VCaP (cell line): Measurements from ENCODE around the gene CNOT6.
A peak's percentile ranks its signal among the peaks of the same experiment; 100 is the strongest.
"Not testable (repeated sequence)": the region's sequence is repeated elsewhere in the genome, so short reads cannot be mapped to it uniquely, and the experiment has no call there.

Experiments used
- H3K27ac ChIP-seq: fragments of 450-650 bp; 2 replicates; pipeline ENCODE4 v1.5.1; 2017
- CTCF ChIP-seq: fragments of 450-650 bp; conservative IDR thresholded peaks from 2 replicates; pipeline ENCODE4 v1.5.1; 2017; ENCODE audit warnings: mild to moderate bottlenecking, moderate library complexity

CNOT6 gene

GRCh38 chr5:180494060-180494509, at the start of gene CNOT6:
CNOT6 (plus strand) TSS chr5:180494379; CDS start chr5:180529277, 34,898 bp downstream.
- H3K27ac ChIP-seq, result peak within 1 kb of the TSS; percentile 99
- TF ChIP-seq CTCF, result no peak

GRCh38 chr5:180454752-180455151, 39.4 kb upstream of the CNOT6 start:
- TF ChIP-seq CTCF, result no peak
- no peak overlapping the region for H3K27ac ChIP-seq

GRCh38 chr5:180455872-180456271, 38.3 kb upstream of the CNOT6 start:
- no peak for TF ChIP-seq CTCF
- H3K27ac ChIP-seq, result no peak overlapping the region

GRCh38 chr5:180456792-180457191, 37.4 kb upstream of the CNOT6 start:
- no peak for TF ChIP-seq CTCF
- no peak overlapping the region for H3K27ac ChIP-seq

- H3K27ac ChIP-seq, result not testable (repeated sequence)
These were observed 35.1 kb upstream of the CNOT6 start for GRCh38 chr5:180458852-180459673.

GRCh38 chr5:180459674-180460142, 34.5 kb upstream of the CNOT6 start:
- H3K27ac ChIP-seq, result not testable (repeated sequence)

- no peak for TF ChIP-seq CTCF
- H3K27ac ChIP-seq, result no peak overlapping the region
These were observed 33.3 kb upstream of the CNOT6 start for GRCh38 chr5:180460834-180461233.

GRCh38 chr5:180461303-180461702, 32.9 kb upstream of the CNOT6 start:
- no peak for TF ChIP-seq CTCF

More at GRCh38 chr5:180461303-180461702, 32.9 kb upstream of the CNOT6 start:
- H3K27ac ChIP-seq, result no peak overlapping the region
